PFSK-1 (cell line): ENCODE measurements around the gene TUNAR.

Source experiments
- POLR2AphosphoS5 ChIP-seq: IDR thresholded peaks from 2 replicates; pipeline ENCODE4 v1.6.1; 2012; ENCODE audit warnings: low read depth, mild to moderate bottlenecking, control low read depth, low read length, moderate library complexity
- SIN3A ChIP-seq: IDR thresholded peaks from 2 replicates; pipeline ENCODE4 v1.6.1; 2012; ENCODE audit warnings: mild to moderate bottlenecking, low read length, moderate library complexity, borderline replicate concordance; ENCODE audit not compliant: insufficient read depth
- TAF1 ChIP-seq: IDR thresholded peaks from 2 replicates; pipeline ENCODE4 v1.6.1; 2012; ENCODE audit warnings: low read length, control low read depth, borderline replicate concordance; ENCODE audit not compliant: insufficient read depth
- TF ChIP-seq, protein P1 (sequence below), 2 experiments: IDR thresholded peaks; 2 replicates each; pipeline versions ENCODE4 v1.6.1 to v1.8.0; 2011 to 2012; ENCODE audit warnings: low read depth in 2 of 2, low read length in 2 of 2, control low read depth in 1 of 2, inconsistent platforms in 1 of 2, mild to moderate bottlenecking in 1 of 2, moderate library complexity in 1 of 2; ENCODE audit not compliant: insufficient read depth in 1 of 2

DNA sequence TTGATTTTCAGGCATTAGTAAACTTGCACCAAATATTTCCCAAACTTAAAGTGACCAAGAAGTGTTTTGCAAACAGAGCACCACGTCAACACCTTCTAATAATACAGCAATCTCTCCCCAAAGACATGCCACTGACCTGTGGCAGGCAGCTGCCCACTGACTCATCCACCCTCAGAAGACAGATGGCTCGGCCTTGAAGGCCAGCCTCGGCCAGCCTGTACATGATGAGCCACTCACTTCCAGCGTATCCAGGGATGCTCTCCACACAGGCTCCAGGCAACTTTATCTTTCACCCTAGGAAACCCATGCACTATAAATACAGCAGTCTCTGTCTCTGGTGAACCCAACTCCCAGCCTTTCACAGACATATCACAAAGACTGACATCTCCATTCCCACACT lies 62.7 kb downstream of the TUNAR start:
- no peak for TF ChIP-seq TAF1
- no peak for TF ChIP-seq SIN3A
- TF ChIP-seq, protein P1, sequence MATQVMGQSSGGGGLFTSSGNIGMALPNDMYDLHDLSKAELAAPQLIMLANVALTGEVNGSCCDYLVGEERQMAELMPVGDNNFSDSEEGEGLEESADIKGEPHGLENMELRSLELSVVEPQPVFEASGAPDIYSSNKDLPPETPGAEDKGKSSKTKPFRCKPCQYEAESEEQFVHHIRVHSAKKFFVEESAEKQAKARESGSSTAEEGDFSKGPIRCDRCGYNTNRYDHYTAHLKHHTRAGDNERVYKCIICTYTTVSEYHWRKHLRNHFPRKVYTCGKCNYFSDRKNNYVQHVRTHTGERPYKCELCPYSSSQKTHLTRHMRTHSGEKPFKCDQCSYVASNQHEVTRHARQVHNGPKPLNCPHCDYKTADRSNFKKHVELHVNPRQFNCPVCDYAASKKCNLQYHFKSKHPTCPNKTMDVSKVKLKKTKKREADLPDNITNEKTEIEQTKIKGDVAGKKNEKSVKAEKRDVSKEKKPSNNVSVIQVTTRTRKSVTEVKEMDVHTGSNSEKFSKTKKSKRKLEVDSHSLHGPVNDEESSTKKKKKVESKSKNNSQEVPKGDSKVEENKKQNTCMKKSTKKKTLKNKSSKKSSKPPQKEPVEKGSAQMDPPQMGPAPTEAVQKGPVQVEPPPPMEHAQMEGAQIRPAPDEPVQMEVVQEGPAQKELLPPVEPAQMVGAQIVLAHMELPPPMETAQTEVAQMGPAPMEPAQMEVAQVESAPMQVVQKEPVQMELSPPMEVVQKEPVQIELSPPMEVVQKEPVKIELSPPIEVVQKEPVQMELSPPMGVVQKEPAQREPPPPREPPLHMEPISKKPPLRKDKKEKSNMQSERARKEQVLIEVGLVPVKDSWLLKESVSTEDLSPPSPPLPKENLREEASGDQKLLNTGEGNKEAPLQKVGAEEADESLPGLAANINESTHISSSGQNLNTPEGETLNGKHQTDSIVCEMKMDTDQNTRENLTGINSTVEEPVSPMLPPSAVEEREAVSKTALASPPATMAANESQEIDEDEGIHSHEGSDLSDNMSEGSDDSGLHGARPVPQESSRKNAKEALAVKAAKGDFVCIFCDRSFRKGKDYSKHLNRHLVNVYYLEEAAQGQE (IDR thresholded peaks at IDR 0.05; ENCODE audit: insufficient read depth in 1 of 2, low read depth in 2 of 2, low read length in 2 of 2): no peak
- TF ChIP-seq POLR2AphosphoS5: no peak
